HG03520 (cell line): ENCODE measurements around the gene PHF23.
A peak's percentile ranks its signal among the peaks of the same experiment; 100 is the strongest.
"Not testable (repeated sequence)": the region's sequence is repeated elsewhere in the genome, so short reads cannot be mapped to it uniquely, and the experiment has no call there.

Experiments
- ATAC-seq: cut with Tn5 transposase; IDR thresholded peaks from one replicate; pipeline ENCODE4 v1.9.1; 2021; ENCODE audit warnings: mild to moderate bottlenecking, moderate library complexity; ENCODE audit not compliant: unreplicated experiment

PHF23 gene

GRCh38 chr17:7258731-7259554 lies 19.7 kb upstream of the PHF23 start:
- no peak for ATAC-seq

- ATAC-seq: no peak
These were observed 17.7 kb upstream of the PHF23 start for GRCh38 chr17:7256766-7257456.

- no peak for ATAC-seq
These were observed 15.3 kb upstream of the PHF23 start for GRCh38 chr17:7254511-7254910.

- no peak for ATAC-seq
These were observed 13.8 kb upstream of the PHF23 start for GRCh38 chr17:7253082-7253481.

GRCh38 chr17:7252176-7253043 lies 13.2 kb upstream of the PHF23 start, which contains the start of gene ELP5:
ELP5 (plus strand) TSS chr17:7252215; CDS start chr17:7252551, 336 bp downstream.
- ATAC-seq: peak; percentile 41

GRCh38 chr17:7251661-7252175 lies 12.5 kb upstream of the PHF23 start, which contains the start of gene CTDNEP1:
CTDNEP1 (minus strand) TSS chr17:7251734; CDS start chr17:7251296, 438 bp downstream.
- peak; percentile 79 for ATAC-seq

GRCh38 chr17:7250695-7251627 lies 11.7 kb upstream of the PHF23 start:
- no peak for ATAC-seq

- ATAC-seq: no peak
These were observed 10.6 kb upstream of the PHF23 start for GRCh38 chr17:7249830-7250229.

GRCh38 chr17:7249214-7249613 lies 10.0 kb upstream of the PHF23 start:
- ATAC-seq: no peak

- no peak for ATAC-seq
These were observed 9.5 kb upstream of the PHF23 start for GRCh38 chr17:7248796-7249195.

GRCh38 chr17:7246779-7247178 lies 7.5 kb upstream of the PHF23 start:
- ATAC-seq: no peak

GRCh38 chr17:7243838-7244237 lies 4.6 kb upstream of the PHF23 start:
- not testable (repeated sequence) for ATAC-seq

GRCh38 chr17:7243453-7243729 lies 4.1 kb upstream of the PHF23 start:
- no peak for ATAC-seq

GRCh38 chr17:7242717-7243452 lies 3.6 kb upstream of the PHF23 start:
- ATAC-seq: peak; percentile 33

GRCh38 chr17:7241783-7242716 lies 2.8 kb upstream of the PHF23 start, which contains the start of gene GABARAP:
GABARAP (minus strand) TSS chr17:7242449; CDS start chr17:7242330, 119 bp downstream.
- peak; percentile 26 for ATAC-seq

- no peak for ATAC-seq
These were observed 2.0 kb upstream of the PHF23 start for GRCh38 chr17:7241090-7241733.

- ATAC-seq: no peak
These were observed 1.1 kb upstream of the PHF23 start for GRCh38 chr17:7240375-7240774.
